Measurements from ENCODE around the gene METAP1D.
"Not testable (repeated sequence)": the region's sequence is repeated elsewhere in the genome, so short reads cannot be mapped to it uniquely, and the experiment has no call there.

METAP1D gene

DNA sequence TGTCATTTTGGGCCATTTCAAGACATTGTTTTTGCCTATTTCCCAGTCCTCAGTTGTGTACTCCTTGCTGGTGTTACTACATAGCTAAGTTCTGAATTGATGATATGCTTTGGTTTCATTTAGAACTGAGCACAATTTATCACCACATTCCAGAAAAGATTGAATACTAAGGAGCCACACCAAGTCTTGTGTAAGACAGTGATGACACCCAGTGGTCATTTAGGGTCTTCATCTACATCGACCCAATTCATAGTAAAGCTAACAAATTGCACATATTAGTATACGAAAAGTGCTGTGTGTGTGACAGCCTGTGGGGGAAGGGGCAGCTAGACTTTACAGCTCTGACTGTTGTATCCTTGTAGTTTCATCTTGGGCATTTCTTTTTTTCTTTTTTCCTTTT, 113.9 kb downstream of the METAP1D start:
- Histone ChIP-seq H3K4me1 (no peaks in the 10 kb centered on the region), H3K4me3 (ENCODE audit: low read depth, low read length) (no peak overlapping the region), H3K27me3 (no peaks in the 10 kb centered on the region), H3K9me3 (no peaks in the 10 kb centered on the region), H3K36me3 (no peaks in the 10 kb centered on the region)
- TF ChIP-seq, protein P1, sequence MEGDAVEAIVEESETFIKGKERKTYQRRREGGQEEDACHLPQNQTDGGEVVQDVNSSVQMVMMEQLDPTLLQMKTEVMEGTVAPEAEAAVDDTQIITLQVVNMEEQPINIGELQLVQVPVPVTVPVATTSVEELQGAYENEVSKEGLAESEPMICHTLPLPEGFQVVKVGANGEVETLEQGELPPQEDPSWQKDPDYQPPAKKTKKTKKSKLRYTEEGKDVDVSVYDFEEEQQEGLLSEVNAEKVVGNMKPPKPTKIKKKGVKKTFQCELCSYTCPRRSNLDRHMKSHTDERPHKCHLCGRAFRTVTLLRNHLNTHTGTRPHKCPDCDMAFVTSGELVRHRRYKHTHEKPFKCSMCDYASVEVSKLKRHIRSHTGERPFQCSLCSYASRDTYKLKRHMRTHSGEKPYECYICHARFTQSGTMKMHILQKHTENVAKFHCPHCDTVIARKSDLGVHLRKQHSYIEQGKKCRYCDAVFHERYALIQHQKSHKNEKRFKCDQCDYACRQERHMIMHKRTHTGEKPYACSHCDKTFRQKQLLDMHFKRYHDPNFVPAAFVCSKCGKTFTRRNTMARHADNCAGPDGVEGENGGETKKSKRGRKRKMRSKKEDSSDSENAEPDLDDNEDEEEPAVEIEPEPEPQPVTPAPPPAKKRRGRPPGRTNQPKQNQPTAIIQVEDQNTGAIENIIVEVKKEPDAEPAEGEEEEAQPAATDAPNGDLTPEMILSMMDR (IDR thresholded peaks at IDR 0.05; ENCODE audit: low read depth, low read length), result peak; percentile 48
- DNase-seq, result no peak

DNA sequence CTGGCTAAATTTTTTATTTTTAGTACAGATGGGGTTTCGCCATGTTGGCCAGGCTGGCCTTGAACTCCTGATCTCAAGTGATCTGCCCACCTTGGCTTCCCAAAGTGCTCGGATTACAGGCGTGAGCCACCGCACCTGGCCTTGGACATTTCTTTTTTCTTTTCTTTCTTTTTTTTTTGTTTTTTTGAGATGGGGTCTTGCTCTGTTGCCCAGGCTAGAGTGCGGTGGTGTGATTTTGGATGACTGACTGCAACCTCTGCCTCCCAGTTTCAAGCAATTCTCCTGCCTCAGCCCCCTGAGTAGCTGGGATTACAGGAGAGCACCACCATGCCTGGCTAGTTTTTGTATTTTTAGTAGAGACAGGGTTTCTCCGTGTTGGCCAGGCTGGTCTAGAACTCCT, 114.4 kb downstream of the METAP1D start:
- not testable (repeated sequence) for DNase-seq; H3K9me3 ChIP-seq; H3K36me3 ChIP-seq; H3K27me3 ChIP-seq; H3K4me3 ChIP-seq (ENCODE audit: low read depth, low read length); H3K4me1 ChIP-seq

DNA sequence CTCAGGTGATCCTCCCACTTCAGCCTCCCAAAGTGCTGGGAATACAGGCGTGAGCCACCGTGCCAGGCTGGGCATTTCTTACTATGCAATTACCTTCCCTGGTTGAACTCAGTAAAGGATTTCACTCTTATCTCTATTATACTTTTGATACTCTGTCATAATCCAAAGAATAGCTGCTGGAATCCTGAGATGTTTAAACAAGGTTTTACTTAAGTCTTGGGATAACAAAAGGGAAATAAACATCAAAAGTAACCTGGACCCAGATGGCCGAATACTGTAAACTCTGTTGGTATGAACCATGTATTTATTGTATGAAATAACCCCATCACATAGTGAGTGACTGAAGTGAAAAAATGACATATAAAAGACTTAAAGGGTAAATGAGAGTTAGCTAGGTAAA, 114.8 kb downstream of the METAP1D start:
- TF ChIP-seq, protein P1 (IDR thresholded peaks at IDR 0.05; ENCODE audit: low read depth, low read length), result no peak
- H3K4me3 ChIP-seq (ENCODE audit: low read depth, low read length), result no peak overlapping the region
- no peaks in the 10 kb centered on the region for H3K4me1 ChIP-seq
- H3K27me3 ChIP-seq, result no peaks in the 10 kb centered on the region
- DNase-seq, result no peak
- no peaks in the 10 kb centered on the region for H3K9me3 ChIP-seq
- no peaks in the 10 kb centered on the region for H3K36me3 ChIP-seq

DNA sequence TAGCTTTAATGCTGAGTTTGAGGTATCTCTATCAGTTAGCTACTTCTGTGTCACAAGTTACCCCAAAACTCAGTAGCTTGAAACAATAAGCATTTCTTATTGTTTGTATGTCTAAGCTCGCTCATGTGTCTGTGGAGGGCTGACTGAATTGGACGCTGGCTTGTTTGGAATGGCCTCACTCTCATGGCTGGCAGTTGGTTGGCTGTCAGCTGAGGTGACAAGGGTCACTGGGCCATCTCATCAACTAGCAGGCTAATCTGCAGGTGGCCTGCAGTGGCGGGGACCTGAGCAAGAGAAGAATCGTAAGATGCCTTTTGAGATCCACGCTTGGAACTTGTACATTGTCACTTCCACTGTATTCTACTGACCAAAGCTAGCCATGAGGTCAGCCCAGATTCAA, 116.4 kb downstream of the METAP1D start:
- DNase-seq, result no peak
- Histone ChIP-seq H3K27me3 (no peaks in the 10 kb centered on the region), H3K36me3 (no peaks in the 10 kb centered on the region), H3K4me3 (ENCODE audit: low read depth, low read length) (no peak overlapping the region), H3K9me3 (no peaks in the 10 kb centered on the region), H3K4me1 (no peaks in the 10 kb centered on the region)
- TF ChIP-seq, protein P1 (IDR thresholded peaks at IDR 0.05; ENCODE audit: low read depth, low read length), result no peak

DNA sequence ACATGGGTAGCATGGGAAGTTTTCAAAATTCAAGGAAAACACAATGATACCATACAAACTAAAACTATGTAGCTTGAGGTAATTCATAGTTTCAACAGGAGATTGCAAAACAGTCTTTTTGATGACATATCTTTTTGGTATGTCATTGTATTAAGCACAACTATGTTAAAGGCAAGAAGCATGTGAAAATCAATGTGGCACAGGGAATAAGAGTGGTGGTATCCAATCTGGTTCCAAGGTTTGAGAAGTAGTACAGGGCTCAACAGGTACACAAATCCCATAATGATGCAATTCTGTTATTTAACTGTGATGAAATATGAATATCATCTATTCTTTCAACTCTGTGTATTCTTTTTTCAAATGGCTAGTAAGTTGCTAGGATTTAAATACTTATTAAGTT, 119.3 kb downstream of the METAP1D start:
- Histone ChIP-seq H3K4me1 (no peaks in the 10 kb centered on the region), H3K36me3 (no peaks in the 10 kb centered on the region), H3K27me3 (no peaks in the 10 kb centered on the region), H3K9me3 (no peaks in the 10 kb centered on the region), H3K4me3 (ENCODE audit: low read depth, low read length) (no peak overlapping the region)
- no peak for DNase-seq
- TF ChIP-seq, protein P1 (IDR thresholded peaks at IDR 0.05; ENCODE audit: low read depth, low read length), result no peak

DNA sequence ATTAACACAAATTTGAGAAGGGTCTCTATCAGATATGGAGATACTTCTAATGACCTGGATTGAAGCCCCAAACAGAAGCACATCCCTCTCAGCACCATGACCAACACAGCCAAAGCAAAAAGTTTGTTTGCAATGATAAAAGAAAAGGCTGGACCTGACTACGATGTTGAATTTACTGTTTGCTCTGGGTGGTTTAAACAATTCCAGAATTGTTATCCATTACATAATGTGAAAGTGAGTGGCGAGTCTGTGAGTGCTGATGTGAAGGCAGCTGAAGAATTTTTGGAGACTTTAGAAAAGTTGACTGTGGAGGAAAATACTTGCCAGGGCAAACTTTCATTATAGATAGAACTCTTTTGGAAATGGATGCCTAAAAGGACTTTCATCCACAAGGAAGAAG, 120.4 kb downstream of the METAP1D start:
- H3K4me1 ChIP-seq, result no peaks in the 10 kb centered on the region

More for the DNA sequence above, 120.4 kb downstream of the METAP1D start:
- Histone ChIP-seq H3K9me3 (no peaks in the 10 kb centered on the region), H3K27me3 (no peaks in the 10 kb centered on the region), H3K36me3 (no peaks in the 10 kb centered on the region), H3K4me3 (ENCODE audit: low read depth, low read length) (no peak overlapping the region)
- DNase-seq, result no peak
- TF ChIP-seq, protein P1 (IDR thresholded peaks at IDR 0.05; ENCODE audit: low read depth, low read length), result no peak
